HCT116 (cell line): Measurements from ENCODE around the gene NPLOC4. TPM values are rescaled to one million over a fixed set of nuclear protein-coding genes. Genes with fewer than 3 reads are reported as not detected.

Experiments
- ATAC-seq: fragments of 200-7000 bp; cut with Tn5 transposase; 2 replicates; pipeline ENCODE4 v1.9.1; 2020; ENCODE audit warnings: mild to moderate bottlenecking, moderate library complexity
- BruUV-seq: library from RNA; stranded (reverse); fragments of 400-500 nt; replicated peaks from 2 replicates; lab custom pipeline; 2021; lab: Mats Ljungman, UMichigan
- CTCF ChIA-PET: fragments of 300-600 bp; sonication (Branson Sonifier 250); formaldehyde crosslinking; loops from one replicate; lab custom pipeline; 2021; ENCODE audit warnings: antibody characterized with exemption; lab: Charles Lee
- POLR2A ChIA-PET: fragments of 300-600, 350-600 bp; sonication (Branson Sonifier 250); formaldehyde crosslinking; loops from one replicate; lab custom pipeline; 2021; ENCODE audit warnings: antibody characterized with exemption; lab: Charles Lee
- RAD21 ChIA-PET, 2 experiments: fragments of 300-600 bp; sonication (Branson Sonifier 250); formaldehyde crosslinking; loops; one replicate each; lab custom pipeline; 2023; ENCODE audit warnings: low total read pairs in 2 of 2; ENCODE audit not compliant: uncharacterized antibody in 2 of 2, unreplicated experiment in 2 of 2, low non-redundant PET in 1 of 2; lab: Charles Lee
- DNase-seq: peaks from one replicate; pipeline ENCODE4 v3.0.0-alpha.2; 2010; ENCODE audit warnings: low read depth, low spot score
- H2AFZ ChIP-seq: fragments of 200-600 bp; shearing (Covaris generic), sonication (generic); 2 replicates; pipeline ENCODE4 v1.6.1; 2017; ENCODE audit warnings: low read depth, mixed run types, mixed read lengths, antibody characterized with exemption, low read length; ENCODE audit not compliant: poor library complexity, severe bottlenecking
- H3K27ac ChIP-seq: 2 replicates; pipeline ENCODE4 v1.5.1; 2012; ENCODE audit warnings: low read depth, low read length
- H3K27me3 ChIP-seq: fragments of 200-600 bp; sonication (generic); 2 replicates; pipeline ENCODE4 v1.6.1; 2016; ENCODE audit warnings: mixed run types, low read length, mixed read lengths; ENCODE audit not compliant: insufficient read depth
- H3K36me3 ChIP-seq, 2 experiments: fragments of 200-500 bp in 1 of 2; fragments of 200-600 bp in 1 of 2; sonication (Bioruptor generic) in 1 of 2; sonication (generic) in 1 of 2; 2 replicates each; pipeline versions ENCODE4 v1.5.1 to v1.6.1; 2014 to 2016; ENCODE audit warnings: low read length in 2 of 2, inconsistent platforms in 1 of 2, mixed read lengths in 1 of 2, mixed run types in 1 of 2; ENCODE audit not compliant: insufficient read depth in 2 of 2, control insufficient read depth in 1 of 2
- H3K4me1 ChIP-seq, 2 experiments: fragments of 200-600 bp in 1 of 2; sonication (generic) in 1 of 2; 2 replicates each; pipeline versions ENCODE4 v1.5.1 to v1.6.1; 2012 to 2017; ENCODE audit warnings: low read length in 2 of 2, inconsistent platforms in 1 of 2, mild to moderate bottlenecking in 1 of 2, mixed read lengths in 1 of 2, mixed run types in 1 of 2, moderate library complexity in 1 of 2; ENCODE audit not compliant: insufficient read depth in 2 of 2, control insufficient read depth in 1 of 2
- H3K4me2 ChIP-seq: fragments of 200-600 bp; sonication (generic); 2 replicates; pipeline ENCODE4 v1.6.1; 2017; ENCODE audit warnings: mixed run types, low read length, mixed read lengths
- H3K4me3 ChIP-seq, 2 experiments: fragments of 200-600 bp in 1 of 2; sonication (generic) in 1 of 2; replicated peaks in 1 of 2; 2 replicates each; pipeline ENCODE4 v1.5.1; 2011 to 2016; ENCODE audit warnings: low read length in 2 of 2, control low read depth in 1 of 2, low read depth in 1 of 2, mild to moderate bottlenecking in 1 of 2, mixed read lengths in 1 of 2, mixed run types in 1 of 2
- H3K79me2 ChIP-seq: fragments of 200-600 bp; sonication (generic); 2 replicates; pipeline ENCODE4 v1.6.1; 2017; ENCODE audit warnings: mild to moderate bottlenecking, mixed run types, low read length, moderate library complexity, mixed read lengths; ENCODE audit not compliant: insufficient read depth
- H3K9ac ChIP-seq: fragments of 200-600 bp; sonication (generic); 2 replicates; pipeline ENCODE4 v1.6.1; 2016; ENCODE audit warnings: low read length, mixed read lengths
- H3K9me2 ChIP-seq: fragments of 200-600 bp; sonication (generic), shearing (Covaris generic); 2 replicates; pipeline ENCODE4 v1.6.1; 2017; ENCODE audit warnings: mixed run types, mild to moderate bottlenecking, moderate library complexity; ENCODE audit not compliant: insufficient read depth
- H3K9me3 ChIP-seq, 2 experiments: fragments of 200-500 bp in 1 of 2; fragments of 200-600 bp in 1 of 2; sonication (Bioruptor generic) in 1 of 2; sonication (generic) in 1 of 2; 2 replicates each; pipeline ENCODE4 v1.6.1; 2014 to 2017; ENCODE audit warnings: low read length in 2 of 2, mixed read lengths in 2 of 2, inconsistent platforms in 1 of 2, low read depth in 1 of 2, mild to moderate bottlenecking in 1 of 2, mixed run types in 1 of 2, moderate library complexity in 1 of 2; ENCODE audit not compliant: control insufficient read depth in 1 of 2, insufficient read depth in 1 of 2
- H4K20me1 ChIP-seq: fragments of 200-600 bp; sonication (generic), shearing (Covaris generic); 2 replicates; pipeline ENCODE4 v1.6.1; 2017; ENCODE audit warnings: mixed run types, mild to moderate bottlenecking, moderate library complexity; ENCODE audit not compliant: insufficient read depth
- CEBPB ChIP-seq: IDR thresholded peaks from 2 replicates; pipeline ENCODE4 v1.6.1; 2012; ENCODE audit warnings: low read depth
- ELF1 ChIP-seq: IDR thresholded peaks from 2 replicates; pipeline ENCODE4 v1.6.1; 2012; ENCODE audit warnings: low read depth, borderline replicate concordance
- FOSL1 ChIP-seq: IDR thresholded peaks from 2 replicates; pipeline ENCODE4 v1.6.1; 2012; ENCODE audit warnings: low read depth
- JUND ChIP-seq: IDR thresholded peaks from 2 replicates; pipeline ENCODE4 v1.6.1; 2012
- MAX ChIP-seq: IDR thresholded peaks from 2 replicates; pipeline ENCODE4 v1.6.1; 2012
- POLR2AphosphoS5 ChIP-seq: IDR thresholded peaks from 2 replicates; pipeline ENCODE4 v1.6.1; 2011; ENCODE audit warnings: mild to moderate bottlenecking, low read depth, low read length, moderate library complexity
- RAD21 ChIP-seq: IDR thresholded peaks from 2 replicates; pipeline ENCODE4 v1.6.1; 2012; ENCODE audit warnings: low read depth, mild to moderate bottlenecking
- SIN3A ChIP-seq: IDR thresholded peaks from 2 replicates; pipeline ENCODE4 v1.6.1; 2012; ENCODE audit warnings: low read depth
- YY1 ChIP-seq: IDR thresholded peaks from 2 replicates; pipeline ENCODE4 v1.6.1; 2011; ENCODE audit warnings: low read length, low read depth, moderate library complexity, mild to moderate bottlenecking; ENCODE audit not compliant: insufficient replicate concordance; ENCODE audit errors: extremely low read depth
- intact Hi-C: fragments of 100-400 bp; cut with micrococcal nuclease; formaldehyde crosslinking; loops from 2 replicates; pipeline ENCODE4 v1.10.0; 2022
- total RNA-seq: library from RNA; stranded (reverse); gene quantifications from one replicate; pipeline ENCODE4 v1.2.1, GENCODE V29; 2021; ENCODE audit not compliant: unreplicated experiment
- TF ChIP-seq, protein P1 (sequence below): IDR thresholded peaks from 2 replicates; pipeline ENCODE4 v1.6.1; 2011; ENCODE audit warnings: mild to moderate bottlenecking, low read length, moderate library complexity; ENCODE audit not compliant: insufficient replicate concordance; ENCODE audit errors: extremely low read depth

Gene NPLOC4
- total RNA-seq, 1 experiment from 2014 or later, result 137 TPM

DNA sequence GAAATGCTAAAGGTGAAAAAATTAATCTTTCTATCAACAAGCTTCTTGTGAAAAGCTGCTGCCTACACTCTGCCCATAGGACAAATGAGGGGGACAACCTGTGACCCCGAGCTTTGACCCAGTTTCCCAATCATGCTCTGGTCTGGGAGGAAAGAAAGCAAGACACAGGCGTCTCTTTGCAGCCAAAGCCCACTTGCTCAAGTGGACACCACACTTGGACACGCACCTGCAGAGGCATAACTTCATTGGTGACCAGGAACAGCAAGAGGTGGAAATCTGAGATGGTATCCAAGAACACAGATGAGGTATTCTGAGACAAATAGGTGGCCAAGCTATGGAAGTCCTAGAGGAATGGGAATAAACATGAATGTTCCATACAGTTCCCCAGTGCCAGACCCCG, 69.7 kb downstream of the NPLOC4 start:
- ChIA-PET POLR2A (interaction anchor here (0.9 to 1.3 kb wide), 3 partner anchors 10 to 15 kb away, joined by 3 to 5 read pairs (median 5); partner anchors contain the start of gene FAAP100), CTCF (interaction anchor here (1.4 kb wide), 1 partner anchor 33 kb away, joined by 3 read pairs; no protein-coding TSS in a partner anchor)
- H2AFZ ChIP-seq, result no peak overlapping the region
- intact Hi-C loops, result loop anchor here (5.0 kb wide), 1 partner anchor 35 kb away; no protein-coding TSS in a partner anchor
- peak overlapping the region; percentile 61 for H3K27ac ChIP-seq
- H4K20me1 ChIP-seq, result 0 out of 2 replicates have a peak, but pooled peaks cover 3% of the 10 kb centered on the region
- peaks cover 64 to 82% of the 10 kb centered on the region in 2 experiments for H3K36me3 ChIP-seq
- no TSS peak for BruUV-seq
- no peaks in the 10 kb centered on the region for H3K9me2 ChIP-seq
- peak; percentile 20 for ATAC-seq
- H3K4me3 ChIP-seq, result peak overlapping the region in 1 of 2 experiments; percentile 23; a peak in 2 of 4 replicates
- H3K79me2 ChIP-seq, result peaks cover 3% of the 10 kb centered on the region; the same call in 1 of the 2 replicates
- TF ChIP-seq SIN3A (no peak), CEBPB (no peak), JUND (no peak), ELF1 (no peak), MAX (no peak), RAD21 (no peak), YY1 (no peak), POLR2AphosphoS5 (no peak), FOSL1 (no peak)
- TF ChIP-seq, protein P1, sequence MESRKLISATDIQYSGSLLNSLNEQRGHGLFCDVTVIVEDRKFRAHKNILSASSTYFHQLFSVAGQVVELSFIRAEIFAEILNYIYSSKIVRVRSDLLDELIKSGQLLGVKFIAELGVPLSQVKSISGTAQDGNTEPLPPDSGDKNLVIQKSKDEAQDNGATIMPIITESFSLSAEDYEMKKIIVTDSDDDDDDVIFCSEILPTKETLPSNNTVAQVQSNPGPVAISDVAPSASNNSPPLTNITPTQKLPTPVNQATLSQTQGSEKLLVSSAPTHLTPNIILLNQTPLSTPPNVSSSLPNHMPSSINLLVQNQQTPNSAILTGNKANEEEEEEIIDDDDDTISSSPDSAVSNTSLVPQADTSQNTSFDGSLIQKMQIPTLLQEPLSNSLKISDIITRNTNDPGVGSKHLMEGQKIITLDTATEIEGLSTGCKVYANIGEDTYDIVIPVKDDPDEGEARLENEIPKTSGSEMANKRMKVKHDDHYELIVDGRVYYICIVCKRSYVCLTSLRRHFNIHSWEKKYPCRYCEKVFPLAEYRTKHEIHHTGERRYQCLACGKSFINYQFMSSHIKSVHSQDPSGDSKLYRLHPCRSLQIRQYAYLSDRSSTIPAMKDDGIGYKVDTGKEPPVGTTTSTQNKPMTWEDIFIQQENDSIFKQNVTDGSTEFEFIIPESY, result no peak
- TF ChIP-seq, all 23 proteins: peak for 0
- Histone ChIP-seq H3K9me3 (no peaks in the 10 kb centered on the region), H3K4me1 (peaks cover 18 to 24% of the 10 kb centered on the region in 2 experiments), H3K4me2 (peak overlapping the region; percentile 66), H3K27me3 (no peaks in the 10 kb centered on the region), H3K9ac (0 out of 2 replicates have a peak overlapping the region, but pooled peaks have one; percentile 3)
- RAD21 ChIA-PET, result no interaction called here
- no peak for DNase-seq
